ENCODE results near the gene KRT79.

The KRT79 gene

GRCh38 chr12:52822771-52823510, 11.2 kb downstream of the KRT79 start:
- Histone ChIP-seq H3K27ac (replicated peaks) (no peak overlapping the region), H3K4me3 (replicated peaks; ENCODE audit: insufficient read depth, low read length) (no peak overlapping the region), H3K27me3 (ENCODE audit: insufficient read depth, poor library complexity, severe bottlenecking) (peaks cover 2% of the 10 kb centered on the region)
- no peak for DNase-seq (ENCODE audit: low read depth in 1 of 2, low spot score in 1 of 2)
- no peak for TF ChIP-seq SPI1 (IDR thresholded peaks at IDR 0.05; ENCODE audit: borderline replicate concordance, low read depth)
- TF ChIP-seq CTCF (IDR thresholded peaks at IDR 0.05; ENCODE audit: insufficient read depth, low read length), result no peak
- no peak for TF ChIP-seq REST (IDR thresholded peaks at IDR 0.05; ENCODE audit: insufficient replicate concordance, low read depth)
- TF ChIP-seq POLR2AphosphoS5 (IDR thresholded peaks at IDR 0.05; ENCODE audit: low read depth), result no peak
- TF ChIP-seq GABPA (IDR thresholded peaks at IDR 0.05; ENCODE audit: low read depth), result no peak

GRCh38 chr12:52821826-52822660, 12.1 kb downstream of the KRT79 start:
- H3K27ac ChIP-seq (replicated peaks), result no peak overlapping the region
- TF ChIP-seq GABPA (IDR thresholded peaks at IDR 0.05; ENCODE audit: low read depth) (no peak), POLR2AphosphoS5 (IDR thresholded peaks at IDR 0.05; ENCODE audit: low read depth) (no peak), CTCF (IDR thresholded peaks at IDR 0.05; ENCODE audit: insufficient read depth, low read length) (no peak), REST (IDR thresholded peaks at IDR 0.05; ENCODE audit: insufficient replicate concordance, low read depth) (no peak), SPI1 (IDR thresholded peaks at IDR 0.05; ENCODE audit: borderline replicate concordance, low read depth) (no peak)

GRCh38 chr12:52821071-52821730, 12.9 kb downstream of the KRT79 start:
- no peak for DNase-seq (ENCODE audit: low read depth in 1 of 2, low spot score in 1 of 2)
- TF ChIP-seq POLR2AphosphoS5 (IDR thresholded peaks at IDR 0.05; ENCODE audit: low read depth), result no peak
- no peak for TF ChIP-seq GABPA (IDR thresholded peaks at IDR 0.05; ENCODE audit: low read depth)
- TF ChIP-seq REST (IDR thresholded peaks at IDR 0.05; ENCODE audit: insufficient replicate concordance, low read depth), result no peak
- no peak for TF ChIP-seq CTCF (IDR thresholded peaks at IDR 0.05; ENCODE audit: insufficient read depth, low read length)
- no peak for TF ChIP-seq SPI1 (IDR thresholded peaks at IDR 0.05; ENCODE audit: borderline replicate concordance, low read depth)
- Histone ChIP-seq H3K4me3 (replicated peaks; ENCODE audit: insufficient read depth, low read length) (no peak overlapping the region), H3K27me3 (ENCODE audit: insufficient read depth, poor library complexity, severe bottlenecking) (peaks cover 2% of the 10 kb centered on the region), H3K27ac (replicated peaks) (no peak overlapping the region)

More at GRCh38 chr12:52821826-52822660, 12.1 kb downstream of the KRT79 start:
- peaks cover 2% of the 10 kb centered on the region for H3K27me3 ChIP-seq (ENCODE audit: insufficient read depth, poor library complexity, severe bottlenecking)
- no peak for DNase-seq (ENCODE audit: low read depth in 1 of 2, low spot score in 1 of 2)
- H3K4me3 ChIP-seq (replicated peaks; ENCODE audit: insufficient read depth, low read length), result no peak overlapping the region
